A673 (cell line): ENCODE measurements around the gene KCNK17.

Experiments used
- EZH2 ChIP-seq: fragments of 200-600 bp; sonication (generic); IDR thresholded peaks from 2 replicates; pipeline ENCODE4 v1.6.1; 2017; ENCODE audit warnings: borderline replicate concordance, low read depth, mild to moderate bottlenecking, mixed read lengths, antibody characterized with exemption, low read length; ENCODE audit not compliant: poor library complexity, severe bottlenecking
- TF ChIP-seq, protein P1 (sequence below): fragments of 300-800, 200-600 bp; sonication (generic); conservative IDR thresholded peaks from 2 replicates; pipeline ENCODE4 v1.5.1; 2017; ENCODE audit warnings: low read depth, mild to moderate bottlenecking, antibody characterized with exemption, low read length, moderate library complexity, mixed read lengths

DNA sequence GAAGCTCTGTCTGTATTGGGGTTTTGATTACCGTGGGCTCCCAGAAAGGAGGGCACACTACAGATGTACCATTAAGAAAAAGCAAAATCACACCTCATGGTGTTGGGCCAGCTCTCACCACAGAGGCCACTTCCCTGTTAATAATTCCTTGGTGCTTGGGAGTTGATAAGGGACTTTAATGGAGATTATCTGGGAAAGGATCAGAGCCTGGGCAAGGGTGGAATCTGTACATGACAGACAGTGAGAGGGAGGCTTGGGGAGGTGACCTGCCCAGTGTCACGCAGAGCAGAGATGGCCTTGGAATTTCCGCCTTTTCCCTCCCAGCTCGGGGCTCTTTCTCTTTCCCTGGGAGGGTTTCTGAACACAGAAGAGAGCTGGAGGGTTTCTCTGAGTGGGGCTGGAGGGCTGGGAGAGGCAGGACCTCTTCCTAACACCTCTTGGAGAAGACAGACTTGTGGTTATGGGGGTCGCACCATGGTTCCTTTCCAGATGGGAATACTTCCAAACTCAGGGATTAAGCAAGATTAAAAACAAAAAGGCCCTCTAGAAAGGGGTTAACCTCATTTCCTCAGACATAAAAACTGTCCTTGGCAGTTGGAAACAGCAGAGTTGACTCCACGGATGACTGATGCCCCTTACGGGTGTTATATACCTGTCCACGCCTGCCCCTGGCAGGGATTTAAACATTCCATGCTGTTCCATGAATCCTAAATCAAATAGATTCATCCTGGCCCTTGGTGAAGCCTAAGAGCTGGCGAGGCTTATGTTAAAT is 25.1 kb upstream of the KCNK17 start:
- TF ChIP-seq, protein P1, sequence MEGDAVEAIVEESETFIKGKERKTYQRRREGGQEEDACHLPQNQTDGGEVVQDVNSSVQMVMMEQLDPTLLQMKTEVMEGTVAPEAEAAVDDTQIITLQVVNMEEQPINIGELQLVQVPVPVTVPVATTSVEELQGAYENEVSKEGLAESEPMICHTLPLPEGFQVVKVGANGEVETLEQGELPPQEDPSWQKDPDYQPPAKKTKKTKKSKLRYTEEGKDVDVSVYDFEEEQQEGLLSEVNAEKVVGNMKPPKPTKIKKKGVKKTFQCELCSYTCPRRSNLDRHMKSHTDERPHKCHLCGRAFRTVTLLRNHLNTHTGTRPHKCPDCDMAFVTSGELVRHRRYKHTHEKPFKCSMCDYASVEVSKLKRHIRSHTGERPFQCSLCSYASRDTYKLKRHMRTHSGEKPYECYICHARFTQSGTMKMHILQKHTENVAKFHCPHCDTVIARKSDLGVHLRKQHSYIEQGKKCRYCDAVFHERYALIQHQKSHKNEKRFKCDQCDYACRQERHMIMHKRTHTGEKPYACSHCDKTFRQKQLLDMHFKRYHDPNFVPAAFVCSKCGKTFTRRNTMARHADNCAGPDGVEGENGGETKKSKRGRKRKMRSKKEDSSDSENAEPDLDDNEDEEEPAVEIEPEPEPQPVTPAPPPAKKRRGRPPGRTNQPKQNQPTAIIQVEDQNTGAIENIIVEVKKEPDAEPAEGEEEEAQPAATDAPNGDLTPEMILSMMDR, result no peak
- no peak for TF ChIP-seq EZH2
